Measurements from ENCODE around the gene UTP14C.
A peak's percentile ranks its signal among the peaks of the same experiment; 100 is the strongest.

The UTP14C gene

DNA sequence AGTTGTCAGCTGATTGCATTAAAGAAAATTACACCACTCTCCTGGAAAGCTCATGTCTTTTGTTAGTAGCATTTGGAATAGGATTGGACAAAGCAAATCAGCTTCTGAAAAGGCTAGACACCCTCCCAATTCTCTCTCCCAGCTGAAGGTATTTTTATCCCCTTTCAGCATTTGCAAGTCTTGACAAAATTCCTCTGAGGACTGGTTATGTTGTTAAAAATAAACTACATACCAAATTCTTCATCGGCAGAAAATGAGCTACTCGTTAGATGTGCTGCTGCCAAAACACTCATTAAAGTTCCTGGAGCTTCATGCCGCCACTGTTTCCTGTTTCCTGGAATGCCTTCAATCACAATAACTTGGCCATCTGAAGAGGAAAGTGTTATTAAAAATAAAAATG is 37.1 kb downstream of the UTP14C start:
- peak; percentile 46; the same call in 2 of the 3 replicates for ATAC-seq
- TF ChIP-seq ARNTL (CRISPR knock-in tag; IDR thresholded peaks at IDR 0.05; ENCODE audit: borderline replicate concordance, low read depth) = no peak
- no peak for TF ChIP-seq ZC3H10 (CRISPR knock-in tag; IDR thresholded peaks at IDR 0.05)
- TF ChIP-seq ISL1 (CRISPR knock-in tag; IDR thresholded peaks at IDR 0.05) = peak; percentile 53
- TF ChIP-seq TCF4 (CRISPR knock-in tag; IDR thresholded peaks at IDR 0.05; ENCODE audit: borderline replicate concordance) = no peak

DNA sequence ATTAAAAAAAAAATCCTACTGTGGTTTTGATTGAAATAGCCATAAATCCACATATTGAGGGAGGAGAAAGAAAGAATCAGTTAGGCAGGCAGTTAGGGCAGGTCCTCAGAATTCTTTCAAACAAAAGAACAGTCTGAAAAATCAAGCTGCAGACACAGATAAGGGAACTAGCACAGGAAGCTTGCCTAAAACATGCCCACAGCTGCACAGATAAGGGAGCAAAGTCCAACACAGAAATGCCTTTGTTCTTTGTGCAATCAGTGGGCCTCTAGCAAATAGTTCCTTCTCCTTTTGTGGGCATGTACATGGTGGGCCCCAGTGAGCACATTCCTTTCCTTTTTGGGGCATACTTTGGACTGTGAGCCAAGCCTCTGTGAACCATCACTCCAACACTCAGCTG is 42.7 kb downstream of the UTP14C start:
- ATAC-seq = no peak
- TF ChIP-seq, protein P1, sequence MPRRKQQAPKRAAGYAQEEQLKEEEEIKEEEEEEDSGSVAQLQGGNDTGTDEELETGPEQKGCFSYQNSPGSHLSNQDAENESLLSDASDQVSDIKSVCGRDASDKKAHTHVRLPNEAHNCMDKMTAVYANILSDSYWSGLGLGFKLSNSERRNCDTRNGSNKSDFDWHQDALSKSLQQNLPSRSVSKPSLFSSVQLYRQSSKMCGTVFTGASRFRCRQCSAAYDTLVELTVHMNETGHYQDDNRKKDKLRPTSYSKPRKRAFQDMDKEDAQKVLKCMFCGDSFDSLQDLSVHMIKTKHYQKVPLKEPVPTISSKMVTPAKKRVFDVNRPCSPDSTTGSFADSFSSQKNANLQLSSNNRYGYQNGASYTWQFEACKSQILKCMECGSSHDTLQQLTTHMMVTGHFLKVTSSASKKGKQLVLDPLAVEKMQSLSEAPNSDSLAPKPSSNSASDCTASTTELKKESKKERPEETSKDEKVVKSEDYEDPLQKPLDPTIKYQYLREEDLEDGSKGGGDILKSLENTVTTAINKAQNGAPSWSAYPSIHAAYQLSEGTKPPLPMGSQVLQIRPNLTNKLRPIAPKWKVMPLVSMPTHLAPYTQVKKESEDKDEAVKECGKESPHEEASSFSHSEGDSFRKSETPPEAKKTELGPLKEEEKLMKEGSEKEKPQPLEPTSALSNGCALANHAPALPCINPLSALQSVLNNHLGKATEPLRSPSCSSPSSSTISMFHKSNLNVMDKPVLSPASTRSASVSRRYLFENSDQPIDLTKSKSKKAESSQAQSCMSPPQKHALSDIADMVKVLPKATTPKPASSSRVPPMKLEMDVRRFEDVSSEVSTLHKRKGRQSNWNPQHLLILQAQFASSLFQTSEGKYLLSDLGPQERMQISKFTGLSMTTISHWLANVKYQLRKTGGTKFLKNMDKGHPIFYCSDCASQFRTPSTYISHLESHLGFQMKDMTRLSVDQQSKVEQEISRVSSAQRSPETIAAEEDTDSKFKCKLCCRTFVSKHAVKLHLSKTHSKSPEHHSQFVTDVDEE (CRISPR knock-in tag; IDR thresholded peaks at IDR 0.05) = no peak
- TF ChIP-seq ZFP30 (CRISPR knock-in tag; IDR thresholded peaks at IDR 0.05) = no peak
- no peak for TF ChIP-seq CSDC2 (CRISPR knock-in tag; IDR thresholded peaks at IDR 0.05)
- no peak for TF ChIP-seq ZNF70 (CRISPR knock-in tag; IDR thresholded peaks at IDR 0.05)
- TF ChIP-seq, protein P2, sequence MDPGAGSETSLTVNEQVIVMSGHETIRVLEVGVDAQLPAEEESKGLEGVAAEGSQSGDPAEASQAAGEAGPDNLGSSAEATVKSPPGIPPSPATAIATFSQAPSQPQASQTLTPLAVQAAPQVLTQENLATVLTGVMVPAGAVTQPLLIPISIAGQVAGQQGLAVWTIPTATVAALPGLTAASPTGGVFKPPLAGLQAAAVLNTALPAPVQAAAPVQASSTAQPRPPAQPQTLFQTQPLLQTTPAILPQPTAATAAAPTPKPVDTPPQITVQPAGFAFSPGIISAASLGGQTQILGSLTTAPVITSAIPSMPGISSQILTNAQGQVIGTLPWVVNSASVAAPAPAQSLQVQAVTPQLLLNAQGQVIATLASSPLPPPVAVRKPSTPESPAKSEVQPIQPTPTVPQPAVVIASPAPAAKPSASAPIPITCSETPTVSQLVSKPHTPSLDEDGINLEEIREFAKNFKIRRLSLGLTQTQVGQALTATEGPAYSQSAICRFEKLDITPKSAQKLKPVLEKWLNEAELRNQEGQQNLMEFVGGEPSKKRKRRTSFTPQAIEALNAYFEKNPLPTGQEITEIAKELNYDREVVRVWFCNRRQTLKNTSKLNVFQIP (CRISPR knock-in tag; IDR thresholded peaks at IDR 0.05; ENCODE audit: borderline replicate concordance, low read depth) = no peak
- no peak for TF ChIP-seq GLIS3 (CRISPR knock-in tag; IDR thresholded peaks at IDR 0.05)
- no peak for TF ChIP-seq ARNTL (CRISPR knock-in tag; IDR thresholded peaks at IDR 0.05; ENCODE audit: borderline replicate concordance, low read depth)
- TF ChIP-seq RARB (CRISPR knock-in tag; IDR thresholded peaks at IDR 0.05) = no peak
- no peak for TF ChIP-seq TCF4 (CRISPR knock-in tag; IDR thresholded peaks at IDR 0.05; ENCODE audit: borderline replicate concordance)
- no peak for TF ChIP-seq ZNF565 (CRISPR knock-in tag; conservative IDR thresholded peaks at IDR 0.05; ENCODE audit: low read depth)
- TF ChIP-seq ZC3H10 (CRISPR knock-in tag; IDR thresholded peaks at IDR 0.05) = no peak

DNA sequence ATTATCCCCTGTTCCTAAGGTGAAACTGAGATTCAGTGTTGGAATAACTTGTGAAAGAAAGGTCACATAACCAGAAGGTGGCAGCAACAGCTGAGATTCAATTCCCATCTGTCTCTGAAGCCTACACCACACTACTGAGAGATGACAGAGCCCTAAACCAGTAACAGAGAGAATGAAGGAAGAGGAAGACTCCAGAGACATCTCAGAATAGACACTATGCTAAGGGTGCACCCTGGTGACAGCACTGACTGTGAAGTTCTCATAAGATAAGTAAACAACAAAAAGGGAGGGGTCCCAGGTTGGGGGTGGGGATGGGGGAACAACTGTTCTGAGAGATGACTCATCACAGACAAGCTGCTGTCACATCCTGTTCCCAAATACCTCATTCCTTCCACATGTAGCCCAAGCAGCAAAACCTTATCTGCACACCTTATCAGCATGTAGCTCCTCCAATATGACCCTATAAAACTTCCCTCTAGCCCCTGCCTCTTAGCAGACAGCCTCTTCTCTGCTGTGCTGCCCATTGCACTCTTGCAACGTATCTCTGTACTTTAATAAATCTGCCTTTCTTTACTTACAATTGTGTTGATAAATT is 46.5 kb downstream of the UTP14C start:
- ATAC-seq = peak; percentile 69
- no peak for TF ChIP-seq ARNTL (CRISPR knock-in tag; IDR thresholded peaks at IDR 0.05; ENCODE audit: borderline replicate concordance, low read depth)
- no peak for TF ChIP-seq CSDC2 (CRISPR knock-in tag; IDR thresholded peaks at IDR 0.05)
- TF ChIP-seq ZFP3 (CRISPR knock-in tag; IDR thresholded peaks at IDR 0.05) = no peak
- no peak for TF ChIP-seq ZFP30 (CRISPR knock-in tag; IDR thresholded peaks at IDR 0.05)
- no peak for TF ChIP-seq ZC3H10 (CRISPR knock-in tag; IDR thresholded peaks at IDR 0.05)
- TF ChIP-seq SNAI2 (CRISPR knock-in tag; IDR thresholded peaks at IDR 0.05) = no peak
- TF ChIP-seq ESRRG (CRISPR knock-in tag; IDR thresholded peaks at IDR 0.05) = no peak
- TF ChIP-seq GLIS3 (CRISPR knock-in tag; IDR thresholded peaks at IDR 0.05) = no peak
- no peak for TF ChIP-seq TCF4 (CRISPR knock-in tag; IDR thresholded peaks at IDR 0.05; ENCODE audit: borderline replicate concordance)
- TF ChIP-seq ISL1 (CRISPR knock-in tag; IDR thresholded peaks at IDR 0.05) = no peak
- no peak for TF ChIP-seq ZNF8 (CRISPR knock-in tag; IDR thresholded peaks at IDR 0.05)
- no peak for TF ChIP-seq RARB (CRISPR knock-in tag; IDR thresholded peaks at IDR 0.05)
- TF ChIP-seq, protein P1 (CRISPR knock-in tag; IDR thresholded peaks at IDR 0.05) = no peak
- no peak for TF ChIP-seq ZNF565 (CRISPR knock-in tag; conservative IDR thresholded peaks at IDR 0.05; ENCODE audit: low read depth)
- no peak for TF ChIP-seq ZNF70 (CRISPR knock-in tag; IDR thresholded peaks at IDR 0.05)

All from SK-N-SH treated with all-trans-retinoic acid at 6 μM for 48 hours (cell line).